HG03520 (cell line): Measurements from ENCODE around the gene CACNA2D4.

ENCODE experiments used
- ATAC-seq: cut with Tn5 transposase; IDR thresholded peaks from one replicate; pipeline ENCODE4 v1.9.1; 2021; ENCODE audit warnings: mild to moderate bottlenecking, moderate library complexity; ENCODE audit not compliant: unreplicated experiment

The CACNA2D4 gene

DNA sequence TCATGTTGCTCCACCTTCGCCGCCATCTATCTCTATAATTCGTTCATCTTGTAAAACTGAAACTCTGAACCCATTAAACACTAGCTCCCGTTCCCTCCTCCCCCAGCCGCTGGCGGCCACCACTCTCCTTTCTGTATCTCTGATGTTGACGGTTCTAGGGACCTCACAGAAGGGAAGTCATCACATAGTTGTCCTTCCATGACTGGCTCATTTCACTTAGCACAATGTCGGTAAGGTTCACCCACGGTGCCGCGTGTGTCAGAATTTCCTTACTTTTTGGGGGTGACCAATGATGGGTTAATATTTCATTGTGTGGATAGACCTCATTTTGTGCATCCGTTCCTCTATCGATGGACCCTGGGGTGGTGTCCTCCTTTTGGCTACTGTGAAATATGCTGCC is 2.0 kb upstream of the CACNA2D4 start:
- no peak for ATAC-seq

DNA sequence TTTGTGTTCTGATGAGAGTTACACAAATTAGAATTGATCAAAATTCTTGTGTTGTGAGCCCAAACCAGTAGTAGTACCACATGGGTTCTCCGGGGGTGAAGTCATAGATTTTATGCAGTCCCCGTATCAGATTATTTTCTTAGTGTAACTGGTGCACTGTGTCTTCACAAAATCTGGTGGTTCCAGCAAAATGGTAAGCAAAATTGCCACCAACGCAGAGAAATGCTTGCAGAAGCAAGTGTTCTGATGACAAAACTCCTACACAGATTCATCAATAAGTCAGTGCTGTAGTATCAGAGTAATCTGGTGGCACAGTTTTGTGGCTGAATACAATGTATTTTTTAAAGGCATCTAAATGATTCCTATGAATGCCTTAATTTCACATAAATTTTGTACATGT is 1.3 kb upstream of the CACNA2D4 start:
- no peak for ATAC-seq

DNA sequence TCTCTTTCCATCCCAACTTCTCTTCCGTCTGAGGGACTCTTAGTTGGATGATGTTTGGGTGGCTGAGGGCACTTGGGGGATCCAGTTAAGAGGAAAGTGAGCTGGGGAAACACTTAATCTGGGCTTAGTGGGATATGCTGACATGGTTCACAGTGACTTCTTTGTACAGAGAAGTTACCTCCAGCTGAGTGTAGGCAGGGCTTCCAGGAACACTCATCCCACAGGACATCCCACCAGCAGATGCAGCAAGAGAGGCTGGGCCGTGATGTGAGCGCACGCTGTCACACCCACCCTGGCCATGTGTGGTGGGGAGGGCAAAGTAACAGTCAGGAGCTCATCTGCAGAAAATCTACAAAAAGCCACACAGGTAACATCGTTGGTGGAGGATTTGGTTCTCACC is 832 bp upstream of the CACNA2D4 start:
- ATAC-seq, result no peak

DNA sequence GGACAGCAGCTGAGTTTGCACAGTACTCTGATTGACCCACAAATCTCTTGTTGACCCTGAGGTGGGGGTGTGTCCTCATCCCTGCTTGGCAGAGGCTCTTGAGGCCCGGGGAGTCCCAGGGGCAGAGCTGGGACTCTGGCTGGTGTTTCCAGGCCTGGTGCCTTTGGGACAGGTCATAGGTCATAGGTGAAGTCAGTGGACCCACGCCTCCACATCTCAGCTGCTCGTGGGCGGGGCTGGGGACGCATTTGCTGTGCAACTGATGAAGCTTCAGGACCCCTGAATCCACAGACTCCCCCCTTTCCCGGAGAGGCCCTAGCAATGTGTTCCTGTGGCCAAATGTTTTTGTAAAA is 408 bp upstream of the CACNA2D4 start:
- ATAC-seq, result no peak

DNA sequence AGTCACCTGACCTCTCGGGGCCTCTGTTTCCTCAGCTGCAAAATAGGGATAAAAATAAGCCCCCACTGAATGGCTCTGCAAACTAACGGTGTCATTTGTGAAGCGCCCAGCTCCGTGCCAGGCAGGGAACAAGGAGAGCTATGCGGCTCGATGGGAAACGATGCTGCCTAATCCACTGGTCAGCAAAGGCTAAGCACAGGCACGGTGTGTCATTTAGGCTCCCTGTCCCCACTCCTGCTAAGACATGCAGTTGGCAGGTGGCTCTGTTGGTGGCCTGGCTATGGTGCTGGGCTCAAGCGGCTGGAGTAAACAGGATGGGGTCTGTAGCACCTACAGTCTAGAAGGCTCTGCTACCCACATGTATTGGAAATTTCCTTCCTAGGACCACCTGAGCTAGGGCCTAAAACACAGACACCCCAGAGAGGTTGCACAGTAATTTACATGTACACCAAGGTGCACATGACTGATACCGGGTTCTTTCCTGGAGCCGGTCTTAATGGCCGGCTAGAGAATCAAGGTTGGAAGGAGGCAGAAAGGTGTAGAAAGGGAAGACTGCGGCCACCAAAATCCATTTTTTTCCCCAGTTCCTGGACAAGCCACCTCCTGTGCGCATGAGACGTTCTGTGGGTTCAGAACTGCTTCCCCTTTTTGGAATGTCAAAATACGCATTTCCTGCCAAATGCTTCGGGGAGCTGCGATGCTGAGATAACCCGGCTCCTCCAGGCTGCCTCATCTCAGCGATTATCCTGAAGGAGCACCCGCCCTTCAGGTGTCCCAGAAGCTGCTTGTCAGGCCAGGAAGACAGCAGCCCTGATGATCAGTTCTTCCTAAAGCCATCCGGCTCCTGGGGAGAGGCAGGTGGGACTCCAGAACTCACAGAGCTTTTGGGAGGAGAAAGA is 1.0 kb downstream of the CACNA2D4 start:
- no peak for ATAC-seq

DNA sequence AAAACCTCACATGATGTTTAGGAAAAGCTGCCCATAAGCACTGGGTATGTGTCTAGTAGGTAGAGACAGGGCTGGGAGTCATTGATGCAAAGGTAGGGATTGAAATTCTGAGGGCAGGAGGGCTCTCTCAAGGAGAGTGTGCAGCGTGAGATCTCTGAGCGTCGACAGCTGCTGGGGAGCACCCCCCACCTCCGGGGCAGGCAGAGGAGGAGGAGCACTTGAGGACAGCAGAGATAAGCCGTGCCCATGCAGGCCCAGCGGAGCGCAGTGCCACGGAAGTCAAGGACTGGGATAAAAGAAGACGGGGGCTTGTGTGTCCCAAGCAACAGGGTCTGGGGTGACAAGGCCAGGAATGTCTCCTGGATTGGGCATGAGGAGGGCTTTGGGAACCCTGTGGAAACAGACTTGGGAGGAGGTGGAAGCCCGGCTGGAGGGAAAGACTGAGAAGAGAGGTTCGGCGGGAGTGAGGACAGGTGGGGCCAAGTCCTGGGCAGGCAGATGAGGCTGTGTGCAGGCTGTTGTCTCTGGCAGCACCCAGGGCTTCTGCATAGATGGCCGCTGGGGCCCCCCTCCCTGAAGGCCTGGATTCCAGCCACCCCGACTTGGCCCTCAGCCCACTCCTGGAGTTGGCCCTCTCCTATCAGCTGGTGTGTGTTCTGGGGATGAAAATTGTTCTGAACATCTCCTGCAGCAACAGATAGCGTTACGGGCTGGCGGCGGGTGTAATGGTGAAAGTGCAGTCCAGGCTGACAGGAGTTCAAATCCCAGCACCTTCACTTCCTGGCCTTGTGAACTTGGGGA is 1.9 kb downstream of the CACNA2D4 start:
- no peak for ATAC-seq

DNA sequence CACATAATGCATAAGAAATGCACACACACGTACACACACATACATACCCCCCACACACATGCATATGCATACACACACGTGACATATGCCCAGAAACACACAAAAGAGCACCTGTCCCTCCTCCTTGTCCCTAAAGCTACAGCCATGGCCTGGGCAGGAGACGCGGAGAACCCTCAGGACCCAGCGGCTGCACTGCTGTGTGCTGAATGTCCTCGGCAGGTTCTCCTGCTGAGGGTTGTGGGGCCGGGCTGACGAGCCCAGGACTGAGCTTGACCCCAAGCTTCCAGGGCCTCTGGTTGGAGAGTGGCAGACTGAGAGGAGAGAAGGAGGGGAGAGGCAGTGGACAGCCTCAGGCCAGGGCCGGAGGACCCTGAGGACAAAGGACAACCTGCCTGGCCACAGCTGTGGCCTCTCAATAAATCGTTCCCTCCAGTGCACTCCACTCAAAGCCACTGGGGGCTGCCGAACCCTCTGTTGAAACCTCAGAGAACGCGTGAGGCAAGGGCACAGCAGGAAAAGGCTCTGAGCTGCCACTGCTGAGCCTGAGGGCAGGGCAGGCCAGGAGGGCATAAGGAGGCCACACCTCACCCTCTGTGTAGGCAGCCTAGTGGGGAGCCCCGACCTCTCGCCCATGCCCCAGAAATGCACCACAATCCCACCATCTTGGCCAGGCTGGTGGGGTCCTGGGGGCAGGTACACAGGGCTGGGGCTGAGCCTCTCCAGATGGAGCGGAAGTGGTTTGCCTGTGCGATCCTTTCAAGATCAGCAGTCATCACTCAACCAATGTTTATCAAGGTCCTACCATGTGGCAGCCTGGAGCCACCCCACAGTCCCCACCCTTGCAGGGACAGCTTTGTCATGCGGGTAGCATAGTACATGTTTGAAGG is 3.1 kb downstream of the CACNA2D4 start:
- ATAC-seq, result no peak

DNA sequence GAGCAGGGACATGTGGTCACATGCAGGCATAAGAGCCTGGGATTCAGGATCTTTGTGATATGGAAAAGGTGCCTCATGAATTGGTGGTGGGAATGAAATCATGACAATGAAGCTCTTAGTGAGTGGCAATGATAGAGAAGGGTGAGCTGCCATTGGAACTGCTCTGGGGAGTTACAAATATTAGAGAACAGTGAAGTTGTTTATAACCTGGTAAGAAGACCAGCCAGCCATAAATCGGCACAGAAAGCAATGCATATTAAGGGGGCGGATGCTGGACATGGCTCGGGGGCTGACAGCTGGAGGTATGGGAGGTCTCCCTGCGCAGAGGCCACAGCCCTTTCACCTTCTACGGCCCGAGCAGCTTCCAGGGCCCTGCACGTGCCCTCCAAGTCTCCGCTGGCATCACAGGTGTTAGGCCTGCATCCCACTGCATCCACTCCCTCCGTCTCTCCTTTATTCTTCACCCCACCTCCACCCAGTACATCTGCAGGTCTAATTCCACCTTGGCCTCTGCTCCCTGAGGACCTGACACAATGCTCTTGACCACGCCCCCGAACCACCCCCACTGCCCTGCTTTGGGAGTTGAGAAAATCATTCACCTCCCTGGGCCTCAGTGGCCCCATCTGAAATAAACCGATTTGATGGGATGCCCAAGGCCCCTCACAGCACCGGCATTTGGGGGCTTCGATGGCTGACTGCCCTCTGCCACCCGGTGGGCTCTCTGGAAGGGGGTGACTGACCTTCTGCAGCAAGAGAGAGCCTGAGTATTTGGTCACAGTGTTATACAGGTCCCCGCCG is 4.1 kb downstream of the CACNA2D4 start:
- no peak for ATAC-seq

DNA sequence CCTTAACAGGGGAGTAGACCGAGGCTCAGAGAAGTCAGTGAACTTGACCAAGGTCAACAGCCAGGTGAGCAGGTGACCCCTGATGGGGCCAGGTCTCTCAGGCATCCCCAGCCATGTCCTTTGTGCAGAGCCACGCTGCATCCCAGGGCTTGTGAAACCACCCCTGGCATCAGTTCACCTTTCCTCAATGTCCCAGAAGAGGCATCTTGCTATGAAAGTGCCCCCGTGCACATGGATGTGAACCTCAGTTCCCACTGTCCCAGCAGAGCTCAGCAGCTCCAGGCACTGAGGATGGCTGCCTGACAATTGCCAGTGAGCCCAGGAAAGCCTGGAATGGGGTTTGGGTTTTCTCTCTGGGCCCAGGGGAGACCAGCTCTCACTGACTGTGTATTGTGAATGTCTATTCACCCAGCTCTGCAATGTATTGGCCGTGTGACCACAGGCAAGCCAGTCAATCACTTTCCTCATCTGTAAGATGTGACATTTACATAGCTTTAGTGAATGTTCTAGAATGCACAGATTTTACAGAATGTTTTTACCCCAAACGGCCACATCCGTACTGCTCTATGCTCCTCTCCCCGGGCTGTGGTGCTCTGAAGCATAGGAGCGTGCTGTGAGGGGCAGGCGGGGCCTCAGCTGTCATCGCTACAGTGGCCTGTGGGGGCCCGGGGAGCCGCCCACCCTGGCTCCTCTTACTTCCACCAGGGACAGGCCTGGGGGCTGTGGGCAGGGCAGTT is 4.9 kb downstream of the CACNA2D4 start:
- ATAC-seq, result no peak

DNA sequence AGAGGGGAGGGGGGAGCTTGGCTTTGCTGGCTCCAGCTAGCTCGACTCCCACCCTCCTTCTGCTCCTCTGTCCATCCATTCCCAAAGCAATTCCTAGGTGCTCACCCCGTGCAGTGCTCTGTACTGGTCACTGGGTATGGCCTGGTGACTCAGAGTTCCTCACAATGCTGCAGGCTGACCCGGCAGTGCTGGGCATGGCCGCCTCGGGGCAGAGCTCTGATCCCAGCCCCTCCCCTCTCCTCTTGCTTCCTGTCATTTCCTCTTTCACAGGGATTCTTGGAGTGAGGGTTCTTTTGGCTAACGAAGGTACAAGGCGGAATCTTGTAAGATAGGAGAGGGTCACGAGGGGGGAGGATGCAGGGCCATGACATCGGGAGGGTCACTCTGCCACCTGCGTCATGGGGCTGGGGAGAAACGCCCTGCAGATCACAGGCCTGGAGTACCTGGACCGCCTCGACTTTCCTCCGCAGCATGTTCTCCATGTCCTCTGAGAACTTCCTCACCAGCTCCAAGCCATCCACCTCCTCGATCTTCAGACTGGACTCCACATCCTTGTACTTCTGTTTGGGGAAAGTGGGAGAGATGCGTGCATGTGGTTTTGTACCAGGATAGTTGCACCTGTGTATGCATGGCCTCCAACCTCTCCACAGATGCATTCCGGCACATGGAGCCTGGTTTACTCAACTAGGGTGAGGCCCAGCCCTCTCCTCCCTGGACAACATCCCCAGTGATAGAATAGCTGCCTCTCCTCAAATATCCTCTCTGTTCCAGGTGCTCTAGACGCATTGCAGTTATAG is 5.7 kb downstream of the CACNA2D4 start:
- no peak for ATAC-seq

DNA sequence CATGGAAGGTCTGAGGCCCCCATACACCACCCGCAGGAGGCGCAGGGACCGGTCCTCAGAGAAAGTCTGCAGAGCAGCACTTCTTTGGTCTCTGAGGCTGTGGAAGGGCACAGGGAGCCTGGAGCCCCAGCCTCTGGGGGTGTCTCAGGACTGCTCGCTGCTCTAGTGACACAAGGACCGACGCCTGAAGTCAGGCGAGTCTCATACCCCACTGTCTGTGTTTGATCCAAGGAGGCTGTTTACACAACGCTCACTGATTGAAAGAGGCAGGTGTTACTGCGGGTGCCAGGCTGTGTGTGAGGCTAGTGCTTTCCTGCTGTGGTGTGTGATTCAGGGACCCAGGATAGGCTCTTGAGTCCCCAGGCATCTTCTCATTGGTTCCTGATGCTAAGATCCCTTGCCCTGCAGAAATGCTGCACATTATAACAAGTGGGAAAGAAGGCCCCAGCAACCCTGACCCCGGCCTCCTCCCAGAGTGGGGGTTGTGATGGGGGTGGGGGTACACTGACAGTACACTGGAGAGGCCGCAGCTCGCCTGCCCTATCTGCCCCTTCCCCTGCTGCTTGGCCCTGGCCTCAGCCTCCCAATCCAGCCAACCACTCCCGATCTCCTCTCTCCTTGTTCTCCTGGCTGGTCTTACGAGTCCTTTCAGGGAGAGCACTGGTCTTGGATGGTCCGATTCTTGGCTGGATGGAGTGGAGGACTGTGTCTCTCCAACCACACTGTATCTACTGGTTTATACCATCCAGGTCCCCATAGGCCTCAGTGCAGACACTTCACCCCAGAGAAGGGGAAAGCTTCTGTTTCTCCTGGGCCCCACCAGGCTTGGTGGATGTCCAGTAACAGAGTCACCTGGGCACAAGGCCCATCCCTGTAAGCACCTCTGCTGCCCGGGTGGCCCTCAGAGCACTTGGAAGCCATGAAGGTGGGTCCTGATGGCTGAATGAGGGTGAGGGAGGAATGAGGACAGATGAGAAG is 6.6 kb downstream of the CACNA2D4 start:
- no peak for ATAC-seq

DNA sequence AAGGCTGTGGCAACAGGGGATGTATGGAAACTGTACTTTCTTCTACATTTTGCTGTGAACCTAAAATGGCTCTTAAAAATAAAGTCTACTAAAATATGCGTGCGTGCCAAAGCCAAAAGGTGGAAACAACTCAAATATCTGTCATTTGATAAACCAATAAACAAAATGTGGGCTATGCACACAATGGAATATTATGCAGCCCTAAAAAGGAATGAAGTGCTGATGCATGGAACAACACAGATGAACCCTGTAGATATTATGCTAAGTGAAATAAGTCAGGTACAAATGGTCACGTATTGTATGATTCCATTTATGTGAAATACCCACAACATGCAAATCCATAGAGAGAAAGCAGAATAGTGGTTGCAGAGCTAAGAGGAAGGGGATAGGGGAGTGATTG is 8.0 kb downstream of the CACNA2D4 start:
- no peak for ATAC-seq

DNA sequence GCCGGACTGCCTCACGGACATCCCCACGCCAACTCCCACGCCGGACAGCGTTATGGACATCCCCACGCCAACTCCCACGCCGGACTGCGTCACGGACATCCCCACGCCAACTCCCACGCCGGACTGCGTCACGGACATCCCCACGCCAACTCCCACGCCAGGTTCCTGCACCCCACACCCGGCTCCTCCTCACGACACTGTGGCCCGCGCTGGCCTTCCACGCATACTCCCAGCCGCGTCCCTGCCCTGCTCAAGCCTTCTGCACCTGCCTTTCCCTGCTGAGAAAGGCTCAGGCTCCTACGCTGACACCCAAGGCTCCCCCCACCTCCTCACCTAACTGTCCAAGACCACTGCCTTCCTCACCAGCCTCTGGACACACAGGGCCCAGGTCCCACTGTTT is 9.7 kb downstream of the CACNA2D4 start:
- ATAC-seq, result no peak

DNA sequence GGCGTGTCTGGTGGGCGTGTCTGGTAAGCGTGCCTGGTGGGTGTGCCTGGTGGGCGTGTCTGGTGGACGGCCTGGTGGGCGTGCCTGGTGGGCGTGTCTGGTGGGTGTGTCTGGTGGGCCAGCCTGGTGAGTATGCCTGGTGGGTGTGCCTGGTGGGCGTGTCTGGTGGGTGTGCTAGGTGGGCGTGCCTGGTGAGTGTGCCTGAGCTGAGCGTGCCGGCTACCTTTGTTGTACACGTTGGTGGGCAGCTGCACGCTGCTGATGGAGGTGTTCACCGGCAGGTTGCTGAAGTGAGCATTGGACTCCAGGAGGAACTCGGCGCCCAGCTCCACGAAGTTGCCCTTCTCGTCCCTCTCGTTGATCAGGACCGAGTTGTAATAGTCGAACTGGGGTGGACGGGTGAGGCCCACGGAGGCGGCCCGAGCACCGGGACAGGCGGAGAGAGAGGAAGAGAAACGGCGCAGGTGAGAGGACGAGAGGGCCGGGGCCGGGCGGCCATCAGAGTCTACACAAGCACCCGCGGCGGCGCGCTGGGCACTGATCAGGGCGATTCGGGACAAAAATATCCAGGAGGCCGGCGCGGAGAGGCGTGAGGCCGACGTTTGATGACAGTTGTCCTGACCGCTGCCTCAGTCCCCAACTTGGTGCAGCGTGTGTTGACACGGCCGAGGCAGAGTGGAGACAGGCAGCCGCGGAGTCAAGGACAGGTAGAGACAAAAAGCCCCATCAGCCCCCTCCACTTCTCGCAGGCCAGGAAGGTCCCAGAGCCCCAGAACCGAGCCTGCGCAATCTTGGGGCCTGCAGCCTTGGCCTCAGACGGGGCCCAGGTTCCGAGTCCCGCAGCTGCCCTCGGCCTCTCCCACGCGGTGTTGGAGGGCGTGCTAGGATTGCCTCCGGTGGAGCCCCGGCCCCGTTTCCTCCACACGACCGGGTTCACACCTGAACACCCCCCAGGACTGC is 10.5 kb downstream of the CACNA2D4 start:
- ATAC-seq, result no peak

DNA sequence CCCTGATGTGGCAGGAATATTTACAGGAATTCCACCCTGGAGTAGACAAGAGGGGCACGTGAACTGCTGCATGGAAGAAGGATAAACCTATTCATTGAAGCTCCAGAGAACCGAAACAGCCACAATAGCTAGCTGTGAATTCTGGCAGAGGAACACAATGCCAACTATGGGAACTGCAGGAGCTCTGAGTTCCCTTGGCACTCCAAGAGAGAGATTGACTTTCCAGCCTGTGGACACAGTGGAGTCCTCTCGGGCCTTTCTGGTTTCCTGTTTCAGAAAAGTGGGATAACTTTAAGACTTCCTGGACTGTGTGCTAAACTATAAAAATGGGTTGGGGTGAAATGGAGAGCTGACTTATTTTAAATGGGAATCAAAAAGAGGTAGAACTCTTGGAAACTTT is 11.9 kb downstream of the CACNA2D4 start:
- no peak for ATAC-seq

DNA sequence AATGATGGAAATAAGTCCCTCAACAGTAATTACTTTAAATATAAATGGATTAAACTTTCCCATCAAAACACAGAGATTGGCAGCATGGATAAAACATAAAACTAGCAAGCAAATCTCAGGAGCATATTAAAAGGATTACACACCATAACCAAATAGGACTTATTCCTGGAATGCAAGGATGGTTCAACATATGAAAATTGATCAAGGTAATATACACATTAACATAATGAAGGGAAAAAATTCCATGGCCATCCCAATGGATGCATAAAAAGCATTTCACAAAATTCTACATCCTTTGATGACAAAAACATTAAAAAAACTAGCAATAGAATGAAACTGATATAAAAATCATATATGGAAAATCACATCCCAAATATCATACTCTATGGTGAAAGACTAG is 13.6 kb downstream of the CACNA2D4 start:
- ATAC-seq, result no peak

DNA sequence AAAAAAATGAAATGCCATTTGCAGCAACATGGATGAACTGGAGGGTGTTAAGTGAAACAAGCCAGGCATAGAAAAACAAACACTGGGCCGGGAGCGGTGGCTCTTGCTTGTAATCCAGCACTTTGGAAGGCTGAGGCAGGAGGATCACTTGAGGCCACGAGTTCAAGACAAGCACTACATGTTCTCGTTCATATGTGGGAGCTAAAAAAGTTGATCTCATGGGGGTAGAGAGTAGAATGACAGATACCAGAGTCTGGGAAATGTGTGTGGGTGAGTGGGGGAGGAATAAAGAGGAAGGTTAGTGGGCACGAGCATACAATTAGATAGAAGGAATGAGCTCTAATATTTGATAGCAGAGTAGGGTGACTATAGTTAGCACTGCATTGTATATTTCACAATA is 21.5 kb downstream of the CACNA2D4 start:
- ATAC-seq, result no peak
